ENCODE data around the gene PIK3CD.

DNA sequence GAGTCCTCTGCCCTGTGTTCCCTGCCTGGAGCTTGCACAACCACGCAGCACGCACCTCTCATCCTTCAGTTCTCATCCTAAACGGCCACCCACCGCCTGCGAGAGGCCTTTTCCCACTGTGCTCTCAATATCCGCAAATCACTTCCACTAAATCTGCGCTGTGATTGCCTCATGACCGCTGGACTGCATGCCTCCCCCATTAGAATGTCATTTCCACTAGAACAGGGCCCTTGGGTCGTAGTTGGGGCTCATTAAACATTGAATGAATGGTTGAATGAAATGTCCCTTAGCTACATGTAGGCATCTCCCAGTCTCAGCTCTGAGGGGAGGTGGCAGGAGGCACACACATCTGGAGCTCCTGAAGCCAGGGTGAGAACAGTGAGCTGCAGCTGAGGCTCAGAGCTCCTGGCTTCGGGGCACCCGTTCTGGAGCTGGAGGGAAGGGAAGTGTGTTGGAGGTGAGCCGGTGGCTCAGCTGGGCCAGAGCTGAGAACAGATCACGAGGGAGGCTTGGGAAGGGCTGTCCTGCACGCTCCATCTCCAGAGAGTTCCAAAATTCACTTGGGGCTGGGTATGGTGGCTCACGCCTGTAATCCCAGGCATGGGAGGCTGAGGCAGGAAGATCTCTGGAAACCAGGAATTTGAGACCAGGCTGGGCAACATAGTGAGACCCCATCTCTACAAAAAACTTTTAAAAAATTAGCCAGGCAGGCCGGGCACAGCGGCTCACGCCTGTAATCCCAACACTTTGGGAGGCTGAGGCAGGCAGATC is 32.4 kb upstream of the PIK3CD start:
- TF ChIP-seq CTCF (conservative IDR thresholded peaks at IDR 0.05; ENCODE audit: low read length) (no peak), EZH2phosphoT487 (IDR thresholded peaks at IDR 0.05; ENCODE audit: borderline replicate concordance, low read depth, low read length) (no peak)
